ENCODE results near the gene NTN5.
"Not testable (repeated sequence)": the region's sequence is repeated elsewhere in the genome, so short reads cannot be mapped to it uniquely, and the experiment has no call there.

NTN5 gene

GRCh38 chr19:48672994-48673393 is at the start of gene NTN5:
Gene NTN5, minus strand, starts transcription at chr19:48673017. Its CDS starts 2,031 bp downstream, at chr19:48670986.
- H3K4me1 Mint-ChIP-seq: peaks cover 10% of the 10 kb centered on the region
- ATAC-seq: peak; percentile 29
- peaks cover 22% of the 10 kb centered on the region for H3K27me3 Mint-ChIP-seq
- no peaks in the 10 kb centered on the region for H3K36me3 Mint-ChIP-seq
- no peak within 1 kb of the TSS for H3K4me3 Mint-ChIP-seq
- H3K9me3 Mint-ChIP-seq: peaks cover 12% of the 10 kb centered on the region
- H3K27ac Mint-ChIP-seq: peak within 1 kb of the TSS; percentile 46

DNA sequence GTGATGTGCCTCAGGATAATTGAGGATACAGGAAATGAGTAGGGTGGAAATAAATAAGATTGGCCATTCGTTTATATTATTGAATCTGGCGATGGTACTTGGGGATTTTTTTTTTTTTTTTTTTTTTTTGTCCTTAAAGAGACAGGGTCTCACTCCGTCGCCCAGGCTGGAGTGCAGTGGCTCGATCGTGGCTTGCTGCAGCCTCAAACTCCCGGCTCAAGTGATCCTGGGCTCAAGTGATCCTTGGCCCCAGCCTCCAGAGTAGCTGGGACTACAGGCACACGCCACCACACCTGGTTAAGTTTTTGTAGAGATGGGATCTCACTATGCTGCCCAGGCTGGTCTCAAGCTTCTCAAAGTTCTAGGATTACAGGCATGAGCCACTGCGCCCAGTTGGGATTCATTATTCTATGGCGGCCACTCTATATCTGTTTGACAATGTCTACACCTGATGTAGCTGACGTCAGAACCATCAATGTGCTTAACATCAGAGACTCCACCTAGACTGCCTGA is 49.4 kb upstream of the NTN5 start:
- no peak for ATAC-seq
- Mint-ChIP-seq H3K27ac (no peak overlapping the region), H3K27me3 (no peaks in the 10 kb centered on the region), H3K4me1 (peaks cover 27% of the 10 kb centered on the region), H3K9me3 (peaks cover 15% of the 10 kb centered on the region), H3K36me3 (peaks cover 16% of the 10 kb centered on the region), H3K4me3 (no peak overlapping the region)

DNA sequence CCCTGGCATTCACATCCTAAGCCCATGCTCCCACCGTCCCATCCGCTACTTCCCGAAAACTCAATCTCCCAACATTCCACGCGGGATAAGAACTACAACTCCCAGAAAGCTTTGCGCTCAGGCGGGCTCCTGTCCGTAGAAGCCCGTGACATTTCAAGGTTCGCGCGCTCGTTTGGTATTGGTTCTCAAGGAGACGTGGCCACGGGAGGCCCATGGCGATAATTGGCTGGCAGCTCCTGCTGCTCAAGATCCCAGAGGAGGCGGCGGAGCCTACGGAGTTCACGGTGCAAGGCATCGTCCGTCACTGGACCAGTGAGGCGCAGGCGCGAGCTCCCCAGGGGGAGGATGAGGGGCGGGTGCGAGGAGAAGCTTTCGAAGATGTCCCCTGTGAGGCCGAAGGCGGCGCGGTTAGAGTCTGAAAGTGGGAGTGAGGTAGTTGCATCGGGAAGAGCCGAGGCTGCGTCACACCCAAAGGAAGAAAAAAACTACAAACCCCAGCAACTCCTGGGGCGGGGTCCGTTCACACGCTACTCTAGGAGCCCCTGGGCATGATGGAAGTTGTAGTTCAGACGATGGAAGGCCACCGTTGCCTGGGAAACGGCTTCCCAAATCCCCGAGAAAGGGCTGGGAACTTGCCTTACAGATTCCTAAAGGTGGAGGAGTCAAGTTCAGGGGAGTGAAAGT is 47.9 kb upstream of the NTN5 start:
- H3K4me1 Mint-ChIP-seq: peaks cover 18% of the 10 kb centered on the region

DNA sequence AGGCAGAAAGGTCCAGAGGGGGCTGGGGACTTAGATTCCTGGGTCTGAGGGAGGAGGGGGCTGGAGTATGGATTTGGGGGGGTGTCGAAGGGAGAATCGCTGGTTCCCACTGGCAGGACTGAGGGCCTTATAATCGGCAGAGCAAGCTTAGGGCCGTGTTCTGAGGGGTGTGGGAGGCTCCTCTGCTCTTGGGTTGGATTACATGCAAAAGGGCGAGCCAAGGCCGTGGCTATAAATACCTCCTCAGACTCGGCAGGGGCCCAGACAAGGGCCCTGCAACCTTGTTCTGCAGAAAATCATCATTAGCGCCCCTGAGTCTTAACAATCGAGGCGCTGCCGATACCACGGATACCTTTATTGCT is 47.4 kb upstream of the NTN5 start:
- H3K4me3 Mint-ChIP-seq: peak overlapping the region; percentile 85
- H3K36me3 Mint-ChIP-seq: peaks cover 5% of the 10 kb centered on the region
- H3K9me3 Mint-ChIP-seq: peaks cover 7% of the 10 kb centered on the region
- no peaks in the 10 kb centered on the region for H3K27me3 Mint-ChIP-seq
- H3K4me1 Mint-ChIP-seq: peaks cover 18% of the 10 kb centered on the region
- peak; percentile 5 for ATAC-seq
- H3K27ac Mint-ChIP-seq: peak overlapping the region; percentile 87

More for the DNA sequence above, 47.9 kb upstream of the NTN5 start:
- H3K9me3 Mint-ChIP-seq: peaks cover 10% of the 10 kb centered on the region
- H3K36me3 Mint-ChIP-seq: peaks cover 7% of the 10 kb centered on the region
- H3K27ac Mint-ChIP-seq: peak overlapping the region; percentile 87
- H3K27me3 Mint-ChIP-seq: no peaks in the 10 kb centered on the region
- peak overlapping the region; percentile 85 for H3K4me3 Mint-ChIP-seq
- peak; percentile 93 for ATAC-seq

GRCh38 chr19:48719263-48720171 is 46.7 kb upstream of the NTN5 start, which contains the start of gene MAMSTR:
Gene MAMSTR, minus strand, starts transcription at chr19:48719725. Its CDS starts 694 bp downstream, at chr19:48719031.
- ATAC-seq: no peak
- H3K27ac Mint-ChIP-seq: peak within 1 kb of the TSS; percentile 87
- peak within 1 kb of the TSS; percentile 85 for H3K4me3 Mint-ChIP-seq
- peaks cover 18% of the 10 kb centered on the region for H3K4me1 Mint-ChIP-seq
- no peaks in the 10 kb centered on the region for H3K27me3 Mint-ChIP-seq
- no peaks in the 10 kb centered on the region for H3K36me3 Mint-ChIP-seq
- H3K9me3 Mint-ChIP-seq: no peaks in the 10 kb centered on the region

DNA sequence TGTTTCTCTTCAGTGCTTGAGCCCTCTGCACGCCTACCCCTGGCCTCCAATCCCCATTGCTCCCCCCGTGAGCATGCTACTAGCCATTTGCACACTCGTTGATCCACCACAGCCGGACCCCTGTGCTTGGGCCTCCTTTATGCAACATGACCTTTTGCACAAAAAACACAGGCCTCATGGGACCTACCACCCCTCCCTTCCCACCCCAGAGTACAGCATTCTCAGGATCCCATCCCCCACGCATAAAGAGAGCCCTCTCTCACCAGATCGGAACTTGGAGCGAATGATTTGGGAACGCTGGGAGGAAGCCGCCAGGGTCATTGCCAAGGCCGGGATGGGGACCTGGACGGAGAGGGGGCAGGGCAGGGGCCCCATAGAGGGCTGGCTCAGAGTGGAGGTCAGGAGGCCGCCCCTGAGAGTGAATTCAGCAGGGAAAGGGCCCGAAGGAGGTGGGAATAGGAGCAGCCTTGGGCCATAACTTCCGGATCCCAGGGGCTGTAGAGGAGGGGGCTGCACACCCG is 46.0 kb upstream of the NTN5 start:
- Mint-ChIP-seq H3K4me1 (peaks cover 18% of the 10 kb centered on the region), H3K9me3 (no peaks in the 10 kb centered on the region), H3K27me3 (no peaks in the 10 kb centered on the region), H3K27ac (no peak overlapping the region), H3K4me3 (no peak overlapping the region), H3K36me3 (no peaks in the 10 kb centered on the region)
- no peak for ATAC-seq

DNA sequence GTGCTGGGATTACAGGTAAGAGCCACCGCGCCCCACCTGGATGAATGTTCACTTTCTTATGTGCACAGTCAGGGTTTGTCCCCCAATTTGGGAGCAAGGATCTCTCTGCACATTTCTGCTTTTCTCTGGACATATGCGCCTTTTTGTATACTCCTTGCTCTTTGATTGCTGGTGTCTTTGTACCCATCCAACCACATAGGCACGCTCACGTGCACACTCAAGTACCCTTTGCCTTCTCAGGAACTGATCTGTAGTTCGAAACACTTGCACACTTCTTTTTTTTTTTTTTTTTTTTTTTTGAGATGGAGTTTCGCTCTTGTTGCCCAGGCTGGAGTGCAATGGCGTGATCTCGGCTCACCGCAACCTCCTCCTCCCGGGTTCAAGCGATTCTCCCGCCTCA is 45.3 kb upstream of the NTN5 start:
- not testable (repeated sequence) for H3K9me3 Mint-ChIP-seq, H3K4me3 Mint-ChIP-seq, H3K27ac Mint-ChIP-seq, H3K27me3 Mint-ChIP-seq, ATAC-seq, H3K36me3 Mint-ChIP-seq
- peaks cover 23% of the 10 kb centered on the region for H3K4me1 Mint-ChIP-seq

DNA sequence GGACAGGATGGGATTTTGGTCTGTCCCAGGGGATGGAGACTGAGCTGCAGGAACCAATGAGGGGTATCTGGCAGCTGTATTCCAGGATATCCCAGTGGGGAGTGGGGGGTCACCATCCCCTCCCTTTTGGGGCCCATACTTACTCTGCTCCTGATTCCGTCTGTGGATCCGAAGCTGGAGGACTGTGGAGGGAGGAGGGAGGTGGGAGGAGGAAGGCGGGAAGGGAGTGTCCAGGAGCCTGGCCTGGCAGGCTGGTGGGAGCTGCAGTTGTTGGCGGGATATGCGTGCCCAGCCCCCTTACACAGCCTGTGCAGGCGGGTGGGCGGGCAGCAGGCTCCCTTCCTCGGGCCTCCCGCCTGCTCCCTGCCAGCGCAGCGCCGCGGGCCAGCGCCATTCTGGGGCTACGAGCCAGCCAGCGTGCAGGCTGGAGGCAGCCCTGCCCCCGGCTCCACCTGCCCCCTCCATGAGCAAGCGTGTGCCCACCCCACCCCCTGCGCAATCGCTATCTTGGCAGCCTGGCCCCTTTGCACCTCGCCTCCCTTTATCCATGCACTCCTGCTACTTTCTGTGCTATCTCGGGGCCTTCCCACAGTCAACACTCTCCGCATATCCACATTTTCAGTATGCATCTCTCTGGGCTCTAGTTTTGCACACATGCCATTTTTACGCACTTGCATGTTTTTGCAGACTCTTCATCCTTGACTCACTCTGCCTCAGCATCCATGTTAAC is 43.9 kb upstream of the NTN5 start:
- peaks cover 27% of the 10 kb centered on the region for H3K4me1 Mint-ChIP-seq
- ATAC-seq: no peak
- no peaks in the 10 kb centered on the region for H3K9me3 Mint-ChIP-seq
- H3K4me3 Mint-ChIP-seq: no peak overlapping the region
- H3K36me3 Mint-ChIP-seq: no peaks in the 10 kb centered on the region
- H3K27me3 Mint-ChIP-seq: no peaks in the 10 kb centered on the region
- no peak overlapping the region for H3K27ac Mint-ChIP-seq

GRCh38 chr19:48715681-48716171 is 42.9 kb upstream of the NTN5 start:
- Mint-ChIP-seq H3K36me3 (no peaks in the 10 kb centered on the region), H3K27ac (no peak overlapping the region), H3K27me3 (no peaks in the 10 kb centered on the region), H3K4me1 (peaks cover 27% of the 10 kb centered on the region), H3K4me3 (no peak overlapping the region), H3K9me3 (no peaks in the 10 kb centered on the region)
- ATAC-seq: no peak

DNA sequence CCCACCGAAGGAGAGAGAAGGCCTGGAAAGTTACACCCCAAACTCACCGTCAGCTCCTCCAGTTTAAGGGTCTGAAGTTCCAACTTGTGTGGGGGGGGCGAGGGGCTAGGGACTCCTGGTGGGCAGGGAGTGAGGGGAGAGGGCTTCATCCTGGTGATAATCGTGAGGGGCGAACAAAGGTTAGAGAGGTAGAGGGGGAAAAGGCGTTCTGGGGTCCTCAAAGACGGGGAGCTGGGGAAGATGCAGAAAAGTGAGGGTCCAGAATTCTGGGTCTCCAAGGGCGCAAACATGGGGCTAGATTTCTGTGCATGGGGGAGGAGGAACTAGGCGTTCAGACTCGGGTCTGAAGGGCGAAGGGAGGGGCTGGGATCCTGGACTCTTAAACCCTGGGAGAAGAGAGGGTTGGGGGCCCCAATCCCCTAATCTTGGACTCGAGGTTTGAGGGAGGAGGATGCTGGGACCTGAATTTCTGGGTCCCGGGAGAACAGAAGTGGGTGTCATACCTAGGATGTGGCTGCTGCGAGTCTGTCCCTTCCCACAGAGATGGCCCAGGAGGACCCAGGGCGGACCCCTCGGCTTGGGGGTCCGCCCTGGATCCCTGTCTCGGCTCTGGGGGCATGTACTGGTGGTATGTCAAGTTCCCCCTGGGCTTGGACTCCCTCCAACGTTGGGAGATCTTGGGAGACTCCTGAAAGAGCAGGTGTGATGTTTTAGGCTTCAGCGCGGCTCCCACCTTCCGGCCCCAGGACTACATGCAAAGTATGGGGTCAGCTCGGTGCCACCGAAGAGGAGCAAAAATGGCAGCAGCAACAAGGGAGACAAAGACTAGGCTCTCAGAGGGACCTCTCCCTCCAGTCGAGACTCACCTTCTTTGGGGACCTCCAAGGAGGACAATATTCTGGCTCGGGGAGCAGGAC is 42.2 kb upstream of the NTN5 start:
- H3K4me1 Mint-ChIP-seq: peaks cover 27% of the 10 kb centered on the region
- H3K36me3 Mint-ChIP-seq: no peaks in the 10 kb centered on the region
- peak overlapping the region; percentile 70 for H3K4me3 Mint-ChIP-seq
- H3K27ac Mint-ChIP-seq: peak overlapping the region; percentile 31
- H3K27me3 Mint-ChIP-seq: no peaks in the 10 kb centered on the region
- H3K9me3 Mint-ChIP-seq: no peaks in the 10 kb centered on the region
- ATAC-seq: no peak

GRCh38 chr19:48713864-48714755 is 41.3 kb upstream of the NTN5 start:
- Mint-ChIP-seq H3K4me3 (peak overlapping the region; percentile 70), H3K9me3 (no peaks in the 10 kb centered on the region), H3K36me3 (no peaks in the 10 kb centered on the region), H3K27me3 (no peaks in the 10 kb centered on the region), H3K27ac (peak overlapping the region; percentile 31), H3K4me1 (peaks cover 23% of the 10 kb centered on the region)
- peak; percentile 96 for ATAC-seq

DNA sequence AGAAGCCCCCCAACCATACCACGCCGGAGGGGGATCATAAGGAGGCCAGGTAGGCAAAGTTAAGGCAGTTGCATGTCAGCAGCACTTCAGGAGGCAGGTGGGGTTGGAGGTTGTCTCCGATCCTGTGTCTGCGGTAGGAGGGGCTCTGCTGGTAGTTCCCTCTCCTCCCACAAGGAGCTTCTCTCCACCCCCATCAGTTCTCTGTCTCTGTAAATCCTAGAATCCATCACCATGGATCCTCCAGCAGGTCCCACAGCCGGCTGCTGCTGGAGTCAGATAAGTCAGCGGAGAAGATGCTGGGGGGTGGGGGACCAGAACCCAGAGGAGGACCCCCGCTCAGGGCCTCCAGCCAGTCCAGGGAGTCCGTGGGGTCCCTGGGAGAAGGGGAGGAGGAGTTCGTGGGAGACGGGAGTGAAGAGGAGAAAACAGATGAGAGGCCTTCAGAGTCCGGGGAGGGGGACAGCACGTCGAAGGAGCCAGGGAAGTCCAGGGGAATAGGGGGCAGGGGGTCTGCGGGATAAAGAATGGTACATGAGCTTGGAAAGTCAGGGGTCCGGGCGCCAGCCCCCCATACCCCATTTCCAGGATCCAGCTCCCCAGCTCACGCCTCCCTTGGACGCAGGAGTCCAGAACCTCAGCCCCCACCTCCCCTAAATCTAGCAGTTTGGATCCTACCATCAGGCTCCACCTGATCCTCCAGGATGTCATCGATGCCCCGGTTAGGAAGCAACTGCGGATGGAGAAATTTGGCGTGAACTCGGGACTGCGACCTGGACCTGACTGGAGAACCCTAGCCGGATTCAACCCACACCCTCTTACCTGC is 40.4 kb upstream of the NTN5 start:
- peaks cover 22% of the 10 kb centered on the region for H3K4me1 Mint-ChIP-seq
- peaks cover 3% of the 10 kb centered on the region for H3K9me3 Mint-ChIP-seq
- no peaks in the 10 kb centered on the region for H3K27me3 Mint-ChIP-seq
- H3K27ac Mint-ChIP-seq: peak overlapping the region; percentile 1
- ATAC-seq: no peak
- H3K4me3 Mint-ChIP-seq: peak overlapping the region; percentile 70
- no peaks in the 10 kb centered on the region for H3K36me3 Mint-ChIP-seq

All from stimulated activated memory B cell treated with anti-CD40 and anti-IgM and Interleukin-4, amounts not matched to agents 10 μg/mL and 1 μg/mL and 100 μg/mL, for 72 hours (primary cell).